ENCODE results near the gene PER1.
"Not testable (repeated sequence)": the region's sequence is repeated elsewhere in the genome, so short reads cannot be mapped to it uniquely, and the experiment has no call there.

The PER1 gene

GRCh38 chr17:8120520-8121406 is 31.4 kb downstream of the PER1 start:
- peak; percentile 85 for DNase-seq

DNA sequence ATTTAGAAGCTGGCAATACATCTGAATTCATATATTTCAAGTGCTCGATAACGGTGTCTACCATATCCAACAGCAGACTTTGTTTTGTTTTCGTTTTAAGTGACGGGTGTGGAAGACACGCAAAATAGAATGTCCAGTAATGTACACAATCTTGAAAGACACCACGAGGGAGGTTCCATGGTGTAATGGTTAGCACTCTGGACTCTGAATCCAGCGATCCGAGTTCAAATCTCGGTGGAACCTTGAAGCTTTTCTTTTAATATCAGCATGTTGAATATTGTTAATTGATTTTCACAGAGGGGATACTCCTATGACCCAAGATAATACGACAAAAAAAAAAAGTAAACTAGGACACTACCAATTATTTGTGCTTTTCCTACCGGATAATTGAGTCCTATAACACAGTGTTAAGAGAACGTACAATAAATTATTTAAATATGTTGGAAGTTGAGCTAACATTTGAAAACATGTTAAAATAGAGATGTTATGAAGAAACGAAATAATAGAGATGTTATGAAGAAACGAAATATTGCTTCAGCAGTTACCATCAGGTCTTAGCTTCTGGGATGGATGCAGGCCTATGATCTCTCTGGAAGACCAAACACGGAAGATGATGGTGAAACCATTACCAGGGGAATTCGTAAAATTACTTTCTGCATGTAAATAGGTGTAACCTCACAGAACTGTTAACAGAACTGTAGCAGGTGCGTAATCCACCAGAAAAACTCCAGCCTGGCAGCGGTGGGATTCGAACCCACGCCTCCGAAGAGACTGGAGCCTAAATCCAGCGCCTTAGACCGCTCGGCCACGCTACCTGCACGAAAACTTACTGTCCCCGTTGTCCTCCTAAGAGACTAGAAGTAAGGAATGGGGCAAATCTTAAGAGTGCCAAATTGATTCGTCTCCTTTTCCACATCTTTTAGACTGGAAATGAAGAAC is 32.4 kb downstream of the PER1 start:
- DNase-seq = peak; percentile 93

- peak; percentile 87 for DNase-seq
Measured at GRCh38 chr17:8118769-8119580, 33.2 kb downstream of the PER1 start.

DNA sequence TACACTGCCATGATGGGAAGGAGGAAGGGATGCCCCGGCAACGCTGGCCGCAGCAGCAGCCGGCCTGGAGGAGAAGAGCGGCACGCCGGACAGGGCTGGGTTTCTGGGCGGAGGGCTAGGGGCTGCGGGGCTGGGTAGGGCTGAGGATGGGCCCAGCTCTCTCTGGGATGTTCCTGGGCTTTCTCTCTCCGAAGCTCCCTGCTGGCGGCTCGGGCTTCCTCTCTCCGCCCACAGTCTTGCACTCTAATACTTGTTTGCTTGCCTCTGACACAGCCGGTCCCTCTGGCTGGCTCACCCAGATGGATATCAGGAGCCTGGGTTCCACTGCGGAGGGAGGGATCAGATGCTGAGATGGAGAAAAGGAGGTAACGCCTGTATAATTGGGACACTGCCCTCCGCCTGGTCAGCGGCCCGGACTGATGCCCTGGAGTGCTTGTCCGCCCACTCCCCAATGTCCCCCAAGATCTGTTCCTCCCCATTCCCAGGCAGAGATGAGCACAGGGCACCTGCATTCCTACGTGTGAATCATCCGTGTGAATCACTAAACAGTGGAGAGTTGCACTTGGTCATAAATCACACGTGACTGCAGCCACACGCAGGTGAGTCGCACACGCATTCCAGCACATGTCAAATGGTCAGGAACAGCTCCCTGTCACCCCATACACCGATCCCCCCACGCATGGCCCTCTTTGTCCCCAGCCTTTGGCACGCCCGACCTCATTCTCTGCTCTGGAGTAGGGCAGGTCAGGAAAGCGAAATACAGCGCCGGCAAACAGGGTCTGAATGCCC is 34.0 kb downstream of the PER1 start, which contains the start of gene ALOXE3:
TSS of gene ALOXE3 (minus strand) at position 535 of the 789 bp plus-strand sequence. CDS start at position 11, 524 bp downstream.
- DNase-seq = peak; percentile 77

GRCh38 chr17:8117367-8117979 is 34.7 kb downstream of the PER1 start:
- peak; percentile 18 for DNase-seq

GRCh38 chr17:8116776-8117175 is 35.4 kb downstream of the PER1 start:
- DNase-seq = no peak

GRCh38 chr17:8110907-8111306 is 41.3 kb downstream of the PER1 start:
- DNase-seq = no peak

DNA sequence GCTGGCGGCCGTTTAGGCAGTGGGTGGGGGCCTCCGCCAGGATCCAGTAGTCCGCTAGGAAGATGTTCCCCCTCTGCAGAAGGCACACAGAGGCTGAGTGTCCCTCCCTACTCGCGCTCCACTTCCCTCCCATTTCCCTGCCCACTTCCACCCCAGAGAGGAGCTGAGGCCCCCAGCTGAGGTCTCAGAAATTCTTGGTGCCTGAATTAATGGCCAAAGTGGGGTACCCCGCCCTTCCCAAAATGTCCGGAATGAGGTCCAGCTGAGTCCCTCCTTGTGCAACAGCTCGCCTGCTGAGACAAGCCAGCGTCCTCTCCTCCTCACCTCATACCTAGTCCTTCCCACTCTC is 41.8 kb downstream of the PER1 start:
- DNase-seq = no peak

DNA sequence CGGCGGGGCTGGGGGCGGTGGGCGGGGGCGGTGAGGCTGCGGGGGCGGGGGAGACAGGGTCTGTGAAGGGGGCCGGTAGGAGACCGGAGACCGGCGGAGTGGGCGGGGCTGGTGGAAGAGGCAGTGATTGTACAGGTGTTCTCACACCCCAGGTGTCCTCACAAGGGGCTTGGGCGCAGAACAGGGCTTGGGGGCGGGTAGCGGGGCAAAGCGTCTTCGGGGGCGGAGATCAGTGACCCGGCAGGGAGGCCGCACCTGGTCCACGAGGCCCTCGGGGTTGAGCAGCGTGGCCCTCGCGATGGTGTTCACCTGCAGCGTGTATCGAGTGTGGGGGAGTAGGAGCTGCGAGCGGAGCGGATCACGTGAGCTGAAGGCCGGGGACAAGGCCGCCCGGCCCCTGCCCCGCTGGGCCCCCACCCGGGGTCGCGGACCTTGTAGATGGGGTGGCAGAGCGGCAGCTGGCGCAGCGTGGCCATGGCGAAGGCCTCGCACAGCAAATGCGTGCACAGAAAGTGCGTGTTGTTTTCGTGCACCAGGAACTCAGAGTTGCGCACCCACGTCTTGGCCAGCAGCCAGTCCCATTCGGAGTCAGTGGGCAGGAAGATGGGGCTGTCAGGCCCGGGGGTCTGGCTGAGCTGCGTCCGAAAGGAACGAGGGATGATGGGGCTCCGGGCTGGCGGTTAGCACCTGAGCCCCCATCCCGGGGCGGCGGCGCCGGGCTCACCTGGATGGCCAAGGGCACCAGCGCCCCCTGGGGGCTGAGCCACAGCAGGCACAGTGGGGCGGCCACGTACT is 42.3 kb downstream of the PER1 start:
- peak; percentile 27 for DNase-seq

GRCh38 chr17:8108972-8109660 is 43.1 kb downstream of the PER1 start:
- DNase-seq = no peak

DNA sequence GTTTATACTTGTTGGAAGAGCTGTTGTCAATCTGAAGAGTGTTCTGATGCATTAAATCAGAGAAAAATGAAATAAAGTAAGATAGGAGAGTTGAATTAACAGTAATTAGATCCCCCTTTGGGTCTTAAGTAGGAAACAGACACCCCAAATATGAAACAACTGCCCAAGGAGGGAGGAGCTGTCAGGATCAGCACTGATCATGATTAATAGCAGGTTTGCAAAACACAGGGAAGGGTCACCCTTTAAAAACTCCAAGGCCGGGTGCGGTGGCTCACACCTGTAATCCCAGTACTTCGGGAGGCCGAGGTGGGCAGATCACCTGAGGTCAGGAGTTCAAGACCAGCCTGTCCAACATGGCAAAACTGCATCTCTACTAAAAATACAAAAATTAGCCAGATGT is 45.2 kb downstream of the PER1 start:
- not testable (repeated sequence) for DNase-seq

- DNase-seq = peak; percentile 20
Measured at GRCh38 chr17:8105957-8106398, 46.2 kb downstream of the PER1 start.

DNA sequence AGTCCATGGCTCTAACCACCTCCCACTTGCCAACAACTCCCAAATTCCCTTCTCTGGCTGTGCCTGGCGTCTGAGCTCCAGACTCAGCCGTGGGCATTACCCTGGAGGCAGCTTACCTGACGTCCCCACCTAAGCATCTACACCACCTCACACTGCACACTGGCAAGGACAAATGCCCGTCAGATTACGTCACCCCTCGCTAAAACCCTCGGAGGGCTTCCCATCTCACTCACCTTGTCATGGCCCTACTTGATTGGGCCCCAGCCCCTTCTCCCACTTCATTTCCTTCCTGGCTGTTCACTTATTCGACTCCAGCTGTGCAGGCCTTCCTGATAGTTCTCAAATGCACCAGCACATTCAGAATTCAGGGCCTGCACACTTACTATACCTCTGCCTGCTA is 47.3 kb downstream of the PER1 start:
- no peak for DNase-seq

GRCh38 chr17:8103549-8103948 is 48.7 kb downstream of the PER1 start:
- no peak for DNase-seq

DNA sequence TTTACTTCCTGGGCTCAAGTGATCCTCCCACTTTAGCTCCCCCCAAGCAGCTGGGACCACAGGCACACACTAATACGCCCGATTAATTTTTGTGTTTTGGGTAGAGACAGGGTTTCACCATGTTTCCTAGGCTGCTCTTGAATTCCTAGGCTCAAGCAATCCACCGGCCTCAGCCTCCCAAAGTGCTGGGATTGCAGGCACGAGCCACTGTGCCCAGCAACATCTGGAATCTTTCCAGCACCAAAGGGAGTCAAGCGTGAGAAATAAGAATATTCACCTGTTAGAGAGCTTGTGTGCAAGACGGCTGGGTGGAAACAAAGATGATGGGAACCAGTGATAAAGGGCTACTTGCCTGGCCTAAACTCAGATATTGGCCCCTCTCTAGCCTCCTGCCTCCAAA is 50.5 kb downstream of the PER1 start:
- no peak for DNase-seq

DNA sequence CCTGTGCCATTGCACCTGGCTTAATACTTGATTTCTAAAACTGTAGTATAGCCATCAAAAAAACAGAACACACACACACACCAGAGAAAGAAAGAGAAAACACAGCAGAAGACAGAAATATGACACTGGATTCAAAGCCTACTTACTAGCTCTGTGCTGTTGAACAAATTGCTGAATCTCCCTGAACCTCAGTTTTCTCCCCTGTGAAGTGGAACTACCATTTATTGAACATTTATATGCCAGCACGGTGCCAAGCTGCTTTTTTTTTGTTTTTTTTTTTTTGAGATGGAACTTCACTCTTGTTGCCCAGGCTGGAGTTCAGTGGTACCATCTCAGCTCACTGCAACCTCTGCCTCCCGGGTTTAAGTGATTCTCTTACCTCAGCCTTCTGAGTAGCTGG is 51.4 kb downstream of the PER1 start:
- DNase-seq = no peak

GRCh38 chr17:8100111-8100510 is 52.1 kb downstream of the PER1 start:
- DNase-seq = no peak

GRCh38 chr17:8096541-8096940 is 55.7 kb downstream of the PER1 start:
- no peak for DNase-seq

GRCh38 chr17:8095361-8095760 is 56.8 kb downstream of the PER1 start:
- no peak for DNase-seq

Data from EL (cell line).